HL-60 (cell line): ENCODE results near the gene ADAD2.

Source experiments
- DNase-seq, 2 experiments: peaks; one replicate each; pipeline ENCODE4 v3.0.0-alpha.2; 2010 to 2020; ENCODE audit warnings: low read depth in 1 of 2, low spot score in 1 of 2
- H3K27ac ChIP-seq: fragments of 250-450 bp; sonication (Bioruptor Pico); replicated peaks from 2 replicates; pipeline ENCODE4 v1.5.1; 2020; ENCODE audit warnings: mild to moderate bottlenecking, moderate library complexity
- H3K27me3 ChIP-seq: fragments of 250-450 bp; sonication (Bioruptor Pico); 2 replicates; pipeline ENCODE4 v1.5.1; 2021; ENCODE audit warnings: mild to moderate bottlenecking, moderate library complexity; ENCODE audit not compliant: insufficient read depth, poor library complexity, severe bottlenecking
- H3K4me3 ChIP-seq: replicated peaks from 2 replicates; pipeline ENCODE4 v1.5.1; 2011; ENCODE audit warnings: mild to moderate bottlenecking, control low read depth, low read length; ENCODE audit not compliant: insufficient read depth
- GABPA ChIP-seq: IDR thresholded peaks from 2 replicates; pipeline ENCODE4 v1.6.1; 2012; ENCODE audit warnings: low read depth
- POLR2AphosphoS5 ChIP-seq: IDR thresholded peaks from 2 replicates; pipeline ENCODE4 v1.6.1; 2012; ENCODE audit warnings: low read depth
- SPI1 ChIP-seq: IDR thresholded peaks from 2 replicates; pipeline ENCODE4 v1.6.1; 2012; ENCODE audit warnings: low read depth, mild to moderate bottlenecking, borderline replicate concordance
- TF ChIP-seq, protein P1 (sequence below): IDR thresholded peaks from one replicate; pipeline ENCODE4 v1.5.1; 2011; ENCODE audit warnings: low read length, control low read depth, inconsistent platforms; ENCODE audit not compliant: insufficient read depth
- TF ChIP-seq, protein P2 (sequence below): IDR thresholded peaks from 2 replicates; pipeline ENCODE4 v1.6.1; 2012; ENCODE audit warnings: low read depth; ENCODE audit not compliant: insufficient replicate concordance

The ADAD2 gene

DNA sequence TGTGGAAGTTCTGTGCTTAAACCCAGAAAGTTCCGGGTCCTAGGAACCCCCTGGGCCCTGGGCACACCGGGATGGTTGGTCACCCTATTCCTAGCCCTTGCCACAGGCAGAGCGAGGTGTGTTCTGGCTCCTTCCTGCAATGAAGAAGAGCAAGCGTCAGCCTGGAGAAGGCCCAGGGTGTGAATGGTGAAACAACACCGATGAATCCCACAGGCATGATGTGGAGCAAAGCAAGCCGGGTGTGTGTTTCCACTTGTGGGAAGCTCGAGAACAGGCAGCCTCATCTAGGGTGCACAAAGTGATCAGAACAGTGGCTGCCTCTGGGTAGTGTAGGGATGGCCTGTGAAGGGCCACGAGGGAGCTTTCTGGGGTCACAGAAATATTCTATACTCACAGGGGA lies 35.1 kb downstream of the ADAD2 start:
- DNase-seq, result no peak
- TF ChIP-seq, protein P1, sequence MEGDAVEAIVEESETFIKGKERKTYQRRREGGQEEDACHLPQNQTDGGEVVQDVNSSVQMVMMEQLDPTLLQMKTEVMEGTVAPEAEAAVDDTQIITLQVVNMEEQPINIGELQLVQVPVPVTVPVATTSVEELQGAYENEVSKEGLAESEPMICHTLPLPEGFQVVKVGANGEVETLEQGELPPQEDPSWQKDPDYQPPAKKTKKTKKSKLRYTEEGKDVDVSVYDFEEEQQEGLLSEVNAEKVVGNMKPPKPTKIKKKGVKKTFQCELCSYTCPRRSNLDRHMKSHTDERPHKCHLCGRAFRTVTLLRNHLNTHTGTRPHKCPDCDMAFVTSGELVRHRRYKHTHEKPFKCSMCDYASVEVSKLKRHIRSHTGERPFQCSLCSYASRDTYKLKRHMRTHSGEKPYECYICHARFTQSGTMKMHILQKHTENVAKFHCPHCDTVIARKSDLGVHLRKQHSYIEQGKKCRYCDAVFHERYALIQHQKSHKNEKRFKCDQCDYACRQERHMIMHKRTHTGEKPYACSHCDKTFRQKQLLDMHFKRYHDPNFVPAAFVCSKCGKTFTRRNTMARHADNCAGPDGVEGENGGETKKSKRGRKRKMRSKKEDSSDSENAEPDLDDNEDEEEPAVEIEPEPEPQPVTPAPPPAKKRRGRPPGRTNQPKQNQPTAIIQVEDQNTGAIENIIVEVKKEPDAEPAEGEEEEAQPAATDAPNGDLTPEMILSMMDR, result no peak
- TF ChIP-seq SPI1 (no peak), GABPA (no peak), POLR2AphosphoS5 (no peak)
- TF ChIP-seq, protein P2, sequence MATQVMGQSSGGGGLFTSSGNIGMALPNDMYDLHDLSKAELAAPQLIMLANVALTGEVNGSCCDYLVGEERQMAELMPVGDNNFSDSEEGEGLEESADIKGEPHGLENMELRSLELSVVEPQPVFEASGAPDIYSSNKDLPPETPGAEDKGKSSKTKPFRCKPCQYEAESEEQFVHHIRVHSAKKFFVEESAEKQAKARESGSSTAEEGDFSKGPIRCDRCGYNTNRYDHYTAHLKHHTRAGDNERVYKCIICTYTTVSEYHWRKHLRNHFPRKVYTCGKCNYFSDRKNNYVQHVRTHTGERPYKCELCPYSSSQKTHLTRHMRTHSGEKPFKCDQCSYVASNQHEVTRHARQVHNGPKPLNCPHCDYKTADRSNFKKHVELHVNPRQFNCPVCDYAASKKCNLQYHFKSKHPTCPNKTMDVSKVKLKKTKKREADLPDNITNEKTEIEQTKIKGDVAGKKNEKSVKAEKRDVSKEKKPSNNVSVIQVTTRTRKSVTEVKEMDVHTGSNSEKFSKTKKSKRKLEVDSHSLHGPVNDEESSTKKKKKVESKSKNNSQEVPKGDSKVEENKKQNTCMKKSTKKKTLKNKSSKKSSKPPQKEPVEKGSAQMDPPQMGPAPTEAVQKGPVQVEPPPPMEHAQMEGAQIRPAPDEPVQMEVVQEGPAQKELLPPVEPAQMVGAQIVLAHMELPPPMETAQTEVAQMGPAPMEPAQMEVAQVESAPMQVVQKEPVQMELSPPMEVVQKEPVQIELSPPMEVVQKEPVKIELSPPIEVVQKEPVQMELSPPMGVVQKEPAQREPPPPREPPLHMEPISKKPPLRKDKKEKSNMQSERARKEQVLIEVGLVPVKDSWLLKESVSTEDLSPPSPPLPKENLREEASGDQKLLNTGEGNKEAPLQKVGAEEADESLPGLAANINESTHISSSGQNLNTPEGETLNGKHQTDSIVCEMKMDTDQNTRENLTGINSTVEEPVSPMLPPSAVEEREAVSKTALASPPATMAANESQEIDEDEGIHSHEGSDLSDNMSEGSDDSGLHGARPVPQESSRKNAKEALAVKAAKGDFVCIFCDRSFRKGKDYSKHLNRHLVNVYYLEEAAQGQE, result no peak
- no peak overlapping the region for H3K4me3 ChIP-seq
- H3K27ac ChIP-seq, result no peak overlapping the region
- peaks cover 7% of the 10 kb centered on the region for H3K27me3 ChIP-seq

DNA sequence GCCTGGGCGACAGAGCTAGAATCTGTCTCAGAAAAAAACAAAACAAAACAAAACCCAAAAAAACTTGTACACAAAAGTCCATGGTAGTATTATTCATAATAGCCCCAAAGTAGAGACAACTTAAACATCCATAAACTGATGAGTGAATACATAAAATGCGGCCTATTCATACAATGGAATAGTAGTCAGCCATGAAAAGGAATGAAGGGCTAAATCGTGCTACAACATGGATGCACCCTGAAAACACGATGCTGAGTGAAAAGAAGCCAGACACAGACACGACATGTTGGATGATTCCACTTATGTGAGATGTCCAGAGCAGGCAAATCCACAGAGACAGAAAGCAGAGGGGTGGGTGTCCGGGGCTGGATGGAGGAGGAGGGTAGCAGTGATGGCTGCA lies 36.6 kb downstream of the ADAD2 start:
- TF ChIP-seq, protein P2, result no peak
- no peak for TF ChIP-seq GABPA
- TF ChIP-seq, protein P1, result no peak
- Histone ChIP-seq H3K27ac (no peak overlapping the region), H3K4me3 (no peak overlapping the region), H3K27me3 (peaks cover 7% of the 10 kb centered on the region)
- no peak for DNase-seq

DNA sequence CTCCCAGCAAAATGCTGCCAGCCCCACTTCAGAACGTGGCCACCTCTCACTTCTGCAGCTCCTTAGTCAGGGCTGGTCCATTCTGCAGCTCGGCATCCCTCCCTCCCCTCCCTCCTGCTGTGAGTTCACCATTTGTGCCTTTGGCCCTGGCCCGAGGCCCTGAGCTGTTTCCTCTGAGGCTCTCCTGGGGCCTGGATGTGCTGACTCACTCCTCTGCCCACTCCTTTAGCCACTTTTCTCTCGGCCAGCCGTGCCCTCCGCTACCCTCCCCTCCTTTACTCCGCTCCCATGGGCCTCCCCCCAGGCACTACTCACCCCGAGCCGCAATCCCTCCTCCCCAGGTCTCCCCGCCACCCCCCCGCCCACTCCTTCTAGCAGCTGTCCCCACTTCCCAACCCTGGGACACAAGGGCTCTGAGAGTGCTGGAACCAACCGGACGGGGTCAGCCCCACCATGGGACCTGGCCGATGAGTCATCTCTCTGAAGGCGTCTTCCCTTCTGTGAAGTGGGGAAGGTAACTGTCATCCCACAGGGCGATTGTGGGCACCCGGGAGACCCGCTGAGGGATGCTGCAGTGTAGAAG lies 37.4 kb downstream of the ADAD2 start:
- H3K27me3 ChIP-seq, result peaks cover 7% of the 10 kb centered on the region
- peak in 1 of 2 experiments; percentile 29 for DNase-seq
- TF ChIP-seq, protein P1, result no peak
- no peak for TF ChIP-seq POLR2AphosphoS5
- TF ChIP-seq GABPA, result no peak
- TF ChIP-seq SPI1, result no peak
- TF ChIP-seq, protein P2, result no peak
- no peak overlapping the region for H3K4me3 ChIP-seq
- no peak overlapping the region for H3K27ac ChIP-seq
